GM19395 (cell line): Measurements from ENCODE around the gene CSPG4.
"Not testable (repeated sequence)": the region's sequence is repeated elsewhere in the genome, so short reads cannot be mapped to it uniquely, and the experiment has no call there.

Experiments used
- ATAC-seq: cut with Tn5 transposase; IDR thresholded peaks from one replicate; pipeline ENCODE4 v1.9.1; 2021; ENCODE audit warnings: mild to moderate bottlenecking, moderate library complexity; ENCODE audit not compliant: unreplicated experiment

The CSPG4 gene, protein sequence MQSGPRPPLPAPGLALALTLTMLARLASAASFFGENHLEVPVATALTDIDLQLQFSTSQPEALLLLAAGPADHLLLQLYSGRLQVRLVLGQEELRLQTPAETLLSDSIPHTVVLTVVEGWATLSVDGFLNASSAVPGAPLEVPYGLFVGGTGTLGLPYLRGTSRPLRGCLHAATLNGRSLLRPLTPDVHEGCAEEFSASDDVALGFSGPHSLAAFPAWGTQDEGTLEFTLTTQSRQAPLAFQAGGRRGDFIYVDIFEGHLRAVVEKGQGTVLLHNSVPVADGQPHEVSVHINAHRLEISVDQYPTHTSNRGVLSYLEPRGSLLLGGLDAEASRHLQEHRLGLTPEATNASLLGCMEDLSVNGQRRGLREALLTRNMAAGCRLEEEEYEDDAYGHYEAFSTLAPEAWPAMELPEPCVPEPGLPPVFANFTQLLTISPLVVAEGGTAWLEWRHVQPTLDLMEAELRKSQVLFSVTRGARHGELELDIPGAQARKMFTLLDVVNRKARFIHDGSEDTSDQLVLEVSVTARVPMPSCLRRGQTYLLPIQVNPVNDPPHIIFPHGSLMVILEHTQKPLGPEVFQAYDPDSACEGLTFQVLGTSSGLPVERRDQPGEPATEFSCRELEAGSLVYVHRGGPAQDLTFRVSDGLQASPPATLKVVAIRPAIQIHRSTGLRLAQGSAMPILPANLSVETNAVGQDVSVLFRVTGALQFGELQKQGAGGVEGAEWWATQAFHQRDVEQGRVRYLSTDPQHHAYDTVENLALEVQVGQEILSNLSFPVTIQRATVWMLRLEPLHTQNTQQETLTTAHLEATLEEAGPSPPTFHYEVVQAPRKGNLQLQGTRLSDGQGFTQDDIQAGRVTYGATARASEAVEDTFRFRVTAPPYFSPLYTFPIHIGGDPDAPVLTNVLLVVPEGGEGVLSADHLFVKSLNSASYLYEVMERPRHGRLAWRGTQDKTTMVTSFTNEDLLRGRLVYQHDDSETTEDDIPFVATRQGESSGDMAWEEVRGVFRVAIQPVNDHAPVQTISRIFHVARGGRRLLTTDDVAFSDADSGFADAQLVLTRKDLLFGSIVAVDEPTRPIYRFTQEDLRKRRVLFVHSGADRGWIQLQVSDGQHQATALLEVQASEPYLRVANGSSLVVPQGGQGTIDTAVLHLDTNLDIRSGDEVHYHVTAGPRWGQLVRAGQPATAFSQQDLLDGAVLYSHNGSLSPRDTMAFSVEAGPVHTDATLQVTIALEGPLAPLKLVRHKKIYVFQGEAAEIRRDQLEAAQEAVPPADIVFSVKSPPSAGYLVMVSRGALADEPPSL (N-terminal part only)

GRCh38 chr15:75712668-75713337, at the start of gene CSPG4:
Gene CSPG4 (minus strand): TSS chr15:75712848. CDS start chr15:75712755, 93 bp downstream.
- no peak for ATAC-seq

GRCh38 chr15:75762357-75762718, 49.7 kb upstream of the CSPG4 start:
- not testable (repeated sequence) for ATAC-seq

- ATAC-seq = no peak
These were observed 49.1 kb upstream of the CSPG4 start for GRCh38 chr15:75761446-75762356.

DNA sequence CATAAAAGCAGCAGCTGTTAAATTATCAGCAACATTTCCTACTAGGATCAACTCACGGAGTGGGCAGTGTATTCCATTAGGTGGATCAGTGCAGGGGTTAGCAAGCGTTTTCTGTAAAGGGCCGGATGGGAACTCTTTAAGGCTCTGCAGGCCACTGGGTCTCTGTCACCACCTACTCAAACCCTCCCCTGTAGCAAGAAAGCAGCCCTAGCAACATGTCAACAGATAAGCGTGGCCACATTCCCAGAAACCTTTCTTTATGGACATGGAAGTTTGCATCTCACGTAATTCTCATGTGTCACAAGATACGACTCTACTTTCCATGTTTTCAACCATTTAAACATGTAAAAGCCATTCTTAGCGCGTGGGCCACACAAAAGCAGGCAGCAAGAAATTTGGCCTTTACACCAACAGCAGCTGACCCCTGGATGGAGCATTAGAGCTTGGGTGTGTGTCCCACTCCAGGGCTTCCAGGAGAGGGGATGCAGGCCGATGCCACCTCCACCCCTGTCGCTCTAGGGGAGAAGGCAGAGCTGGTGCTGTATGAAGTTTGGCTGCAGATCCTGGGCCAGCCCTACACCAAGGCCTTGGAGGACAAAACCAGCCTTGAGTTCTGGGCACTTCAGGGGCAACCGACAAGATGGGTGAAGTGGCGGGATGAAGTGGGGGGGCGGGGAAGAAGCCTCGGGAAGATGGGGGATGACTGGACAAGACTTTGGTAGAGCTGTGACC, 48.2 kb upstream of the CSPG4 start:
- no peak for ATAC-seq

DNA sequence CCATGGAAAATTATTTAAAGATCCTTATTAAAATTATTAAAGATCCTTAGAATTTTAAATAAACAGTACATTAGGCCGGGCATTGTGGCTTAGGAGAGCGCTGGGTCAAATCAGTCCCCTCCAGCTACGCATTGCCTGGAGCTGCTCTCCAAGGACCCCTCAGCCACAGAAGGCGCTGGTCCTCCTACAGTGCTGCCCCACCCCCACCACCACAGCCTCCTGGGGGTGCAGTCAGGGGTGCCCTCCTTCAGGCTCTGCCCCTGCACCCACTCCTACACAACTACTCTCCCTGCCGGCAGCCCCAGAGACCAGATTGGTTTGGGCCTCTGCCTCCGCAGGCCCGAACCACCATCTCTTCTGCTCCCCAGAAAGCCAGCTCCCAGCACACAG, 47.5 kb upstream of the CSPG4 start:
- not testable (repeated sequence) for ATAC-seq

DNA sequence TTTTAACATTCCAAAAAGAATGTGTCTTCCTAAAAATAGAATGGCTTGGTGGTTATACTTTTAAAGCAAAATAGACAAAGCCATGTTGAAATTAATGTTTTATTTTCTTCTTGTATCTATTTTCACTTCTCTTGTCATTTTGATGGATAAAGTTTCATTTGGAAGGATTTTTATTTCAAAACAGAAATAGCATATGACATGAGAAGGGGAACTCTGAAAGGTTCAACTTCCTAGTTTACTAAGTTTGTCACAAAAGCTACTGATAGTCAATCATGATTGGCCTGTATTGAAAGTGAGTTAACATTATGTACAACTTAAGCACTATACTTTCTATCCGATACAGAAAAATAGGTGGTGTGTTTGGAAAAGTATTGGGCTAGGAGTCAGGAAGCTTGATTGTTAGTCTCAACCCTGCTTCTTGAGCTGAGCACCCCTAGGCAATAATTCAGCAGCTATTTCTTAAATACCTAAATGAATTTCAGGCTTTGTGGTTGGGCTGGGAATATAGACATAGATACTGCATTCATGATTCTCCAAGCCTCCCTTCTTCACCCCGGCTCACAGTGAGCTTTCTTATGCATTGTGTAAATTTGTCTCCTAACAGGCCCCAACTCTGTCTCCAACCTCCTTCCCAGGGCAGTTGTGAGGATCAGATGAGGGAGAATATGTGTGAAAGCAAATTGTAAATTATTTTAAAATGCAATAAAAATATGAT, 46.9 kb upstream of the CSPG4 start:
- no peak for ATAC-seq

DNA sequence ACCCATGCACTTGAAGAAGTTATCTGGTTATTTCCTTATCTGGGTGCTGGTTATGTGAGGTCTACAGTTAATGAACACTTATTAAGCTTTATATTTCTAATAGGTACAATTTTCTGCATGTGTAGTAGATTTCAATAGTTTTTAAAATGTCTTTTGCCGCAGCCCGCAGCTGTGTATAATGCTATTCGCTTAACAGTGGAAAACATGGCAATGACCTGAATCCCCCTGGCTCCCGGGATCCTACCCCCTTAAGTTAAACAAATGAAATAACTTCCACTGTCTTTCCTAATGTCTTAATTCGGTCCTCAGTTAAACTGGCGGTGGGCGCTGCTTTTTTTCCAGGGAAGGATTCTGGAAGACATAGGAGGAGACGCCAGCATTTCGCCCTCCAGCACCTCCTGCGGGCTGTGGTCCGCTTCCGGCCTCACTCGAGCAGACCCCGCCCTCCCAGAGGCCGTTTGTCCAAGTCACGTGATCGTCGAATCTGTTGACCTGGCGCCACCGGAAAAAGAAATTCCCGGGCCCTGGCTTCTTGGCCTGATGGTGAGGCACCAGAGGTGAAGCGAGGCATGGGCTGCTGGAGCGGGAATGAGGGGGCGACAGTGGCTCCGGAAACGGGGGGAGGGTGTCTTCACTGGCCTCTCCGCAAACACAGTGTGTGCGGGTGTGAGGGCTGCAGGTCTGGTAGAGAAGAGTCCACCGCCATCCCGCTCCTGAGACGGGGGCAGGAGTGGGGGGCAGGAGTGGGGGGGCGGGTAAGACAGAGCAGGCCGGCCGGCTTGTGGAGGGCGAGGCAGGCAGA, 45.6 kb upstream of the CSPG4 start:
- peak; percentile 90 for ATAC-seq

- not testable (repeated sequence) for ATAC-seq
These were observed 42.2 kb upstream of the CSPG4 start for GRCh38 chr15:75754871-75755270.

- ATAC-seq = no peak
These were observed 40.5 kb upstream of the CSPG4 start for GRCh38 chr15:75753145-75753544.

DNA sequence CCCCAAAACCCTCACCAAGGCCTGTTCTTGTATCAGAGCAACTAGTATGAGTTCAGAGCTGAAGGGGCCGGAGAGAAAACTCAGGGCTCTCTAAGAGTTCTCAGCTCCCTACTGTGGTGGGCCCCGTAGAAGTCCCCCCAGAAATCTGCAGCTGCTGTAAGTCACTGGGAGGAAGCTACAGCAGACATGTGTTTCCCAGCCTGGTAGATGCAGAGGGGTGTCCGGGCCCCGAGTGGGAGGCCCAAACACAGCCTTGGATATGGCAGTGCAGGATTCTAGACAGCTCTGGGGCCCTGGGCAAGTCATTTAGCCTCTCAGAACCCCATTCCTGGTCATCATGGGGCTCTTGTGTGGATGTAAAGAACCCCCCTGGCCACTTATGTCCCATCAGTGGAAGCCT, 39.2 kb upstream of the CSPG4 start:
- ATAC-seq = no peak

- no peak for ATAC-seq
These were observed 38.6 kb upstream of the CSPG4 start for GRCh38 chr15:75751116-75751875.

- no peak for ATAC-seq
These were observed 37.8 kb upstream of the CSPG4 start for GRCh38 chr15:75750261-75751050.

DNA sequence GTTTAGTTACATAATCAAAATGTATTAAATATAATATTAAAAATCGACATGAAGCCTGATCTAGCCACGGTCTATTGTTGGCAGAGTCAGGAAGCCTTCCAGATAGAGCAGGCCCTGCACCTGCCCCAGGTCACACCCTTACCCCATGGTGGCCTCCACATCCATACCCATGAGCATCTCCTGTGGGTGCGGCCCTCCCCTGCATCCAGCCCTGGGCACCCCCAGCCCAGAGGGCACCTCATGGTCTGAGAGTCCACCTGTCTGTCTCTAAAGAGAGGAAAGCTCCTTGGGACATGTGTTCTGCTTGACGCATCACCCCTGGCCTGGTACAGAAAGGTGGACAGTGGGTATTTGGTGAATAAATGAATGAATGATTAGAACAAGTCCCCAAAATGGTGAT, 37.2 kb upstream of the CSPG4 start:
- ATAC-seq = no peak

- ATAC-seq = not testable (repeated sequence)
These were observed 36.2 kb upstream of the CSPG4 start for GRCh38 chr15:75748882-75749281.

GRCh38 chr15:75747121-75747520, 34.5 kb upstream of the CSPG4 start:
- ATAC-seq = not testable (repeated sequence)

GRCh38 chr15:75745305-75745704, 32.7 kb upstream of the CSPG4 start:
- ATAC-seq = no peak
